Lung microvascular endothelial cell (primary cell): ENCODE measurements around the gene C11orf16. TPM values are rescaled to one million over a fixed set of nuclear protein-coding genes. Genes with fewer than 3 reads are reported as not detected.
"Not testable (repeated sequence)": the region's sequence is repeated elsewhere in the genome, so short reads cannot be mapped to it uniquely, and the experiment has no call there.

Source experiments
- DNase-seq, 2 donors: peaks; one replicate each; pipeline versions ENCODE4 v3.0.0 to v3.0.0-alpha.2; 2010; ENCODE audit warnings: low read depth in 2 of 2
- total RNA-seq: library from RNA; depleted of rRNA; stranded (reverse); fragments of >200 nt; gene quantifications from 2 replicates; pipeline ENCODE4 v1.2.1, GENCODE V29; 2014

C11orf16 gene, protein sequence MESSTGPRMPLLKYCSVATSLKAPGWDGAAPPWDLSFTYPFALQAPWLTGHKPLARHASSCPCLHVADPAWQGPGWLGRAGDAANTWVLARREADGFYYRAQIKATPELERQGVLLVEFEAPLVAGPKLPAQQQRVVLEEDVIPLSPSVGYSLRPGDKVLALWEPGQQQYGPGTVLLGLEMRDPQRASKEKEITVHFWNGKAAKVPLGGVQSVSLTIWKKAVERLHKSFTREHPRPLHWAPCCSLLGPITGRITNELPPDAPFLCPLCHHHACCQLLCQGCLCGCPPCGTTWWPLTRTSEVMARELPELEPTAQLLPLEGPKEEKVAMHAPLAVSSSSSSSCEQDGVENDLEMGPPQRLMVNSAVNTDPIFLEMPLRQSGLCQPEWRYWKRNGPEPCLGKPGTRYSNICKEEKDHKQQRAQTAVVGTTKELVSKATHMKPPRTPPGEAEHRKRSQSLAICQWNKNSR
- total RNA-seq, result not detected in 2 replicates

DNA sequence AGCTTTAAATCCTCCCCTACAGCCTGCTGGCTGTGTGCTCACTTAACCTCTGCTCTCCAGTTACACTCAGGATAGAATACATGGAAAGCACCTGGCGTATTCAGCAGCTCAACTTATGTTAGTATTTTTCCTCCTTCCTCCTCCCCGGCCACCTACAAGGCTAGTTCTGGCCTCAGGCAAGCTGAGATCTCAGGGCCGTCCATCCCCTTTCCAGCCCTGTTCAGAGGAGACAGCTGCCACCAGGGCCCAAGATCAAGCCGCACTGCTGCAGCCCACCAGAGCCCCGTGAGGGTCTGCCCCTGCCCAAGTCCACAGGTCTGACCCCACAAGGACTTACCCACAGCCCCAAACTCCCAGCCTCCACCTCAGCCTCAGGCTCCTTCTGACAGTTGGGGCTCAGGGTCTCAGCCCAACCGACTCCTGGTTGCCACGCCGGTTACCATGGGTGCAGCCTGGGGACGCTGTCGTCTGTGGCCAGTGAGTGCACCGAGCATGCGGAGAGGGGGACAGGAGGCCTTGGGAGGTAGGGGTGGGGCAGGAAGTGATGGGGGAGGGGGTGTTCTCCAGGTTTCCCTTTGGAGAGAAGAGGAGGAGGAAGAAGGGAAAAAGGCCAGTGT is at the start of gene C11orf16:
C11orf16 (minus strand) TSS at position 384 of the 617 bp plus-strand sequence. CDS start 639 bp downstream, outside the sequence.
- no peak for DNase-seq

DNA sequence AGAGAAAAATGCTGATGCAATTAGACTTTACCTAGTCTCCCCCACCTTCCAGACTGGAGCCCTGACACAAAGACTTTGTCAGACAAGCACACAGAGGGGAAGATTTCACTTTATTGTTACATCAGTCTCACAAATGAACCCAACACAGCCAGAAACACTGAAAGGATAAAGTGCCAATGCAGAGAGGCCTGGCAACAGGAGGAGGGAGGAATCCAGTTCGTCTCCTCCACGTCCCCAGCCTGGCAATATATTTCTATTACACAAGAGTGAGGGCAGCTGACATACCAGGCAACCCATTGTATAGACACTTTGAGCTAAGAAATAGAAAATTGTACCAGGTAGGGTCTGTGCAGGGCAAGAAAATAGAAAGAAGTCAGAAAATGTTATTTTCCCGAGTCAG is 47.7 kb upstream of the C11orf16 start:
- no peak for DNase-seq

DNA sequence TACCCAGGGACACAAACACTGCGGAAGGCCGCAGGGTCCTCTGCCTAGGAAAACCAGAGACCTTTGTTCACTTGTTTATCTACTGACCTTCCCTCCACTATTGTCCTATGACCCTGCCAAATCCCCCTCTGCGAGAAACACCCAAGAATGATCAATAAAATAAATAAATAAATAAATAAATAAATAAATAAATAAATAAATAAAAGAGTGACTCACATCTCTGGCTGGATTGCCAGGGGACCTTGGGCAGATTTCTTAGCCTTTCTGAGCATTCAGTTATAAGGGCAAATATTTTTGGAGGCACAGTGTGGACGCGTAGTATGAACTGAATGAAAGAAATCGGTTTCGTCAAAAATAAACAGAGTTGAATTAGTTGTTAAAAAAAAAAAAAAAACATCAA is 46.6 kb upstream of the C11orf16 start:
- DNase-seq, result not testable (repeated sequence)

DNA sequence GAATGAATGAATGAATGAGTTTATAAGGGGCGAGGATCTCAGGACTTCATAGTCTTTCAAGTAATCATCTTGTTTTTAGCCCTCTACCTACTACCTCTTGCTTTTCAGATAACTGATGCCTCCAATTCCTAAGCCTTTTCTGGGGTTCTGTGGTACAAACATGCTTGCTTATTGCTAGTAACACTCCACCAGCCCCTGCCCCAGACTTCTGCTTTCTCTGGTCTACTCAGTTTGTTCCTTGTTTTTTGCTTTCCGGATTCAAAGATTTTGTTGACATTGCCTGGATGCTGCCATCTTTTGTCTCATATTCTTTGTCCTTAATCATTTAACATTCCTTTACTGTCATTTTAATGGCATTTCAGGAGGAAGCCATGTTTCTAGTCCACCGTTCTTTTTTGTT is 40.4 kb upstream of the C11orf16 start:
- DNase-seq, result no peak

DNA sequence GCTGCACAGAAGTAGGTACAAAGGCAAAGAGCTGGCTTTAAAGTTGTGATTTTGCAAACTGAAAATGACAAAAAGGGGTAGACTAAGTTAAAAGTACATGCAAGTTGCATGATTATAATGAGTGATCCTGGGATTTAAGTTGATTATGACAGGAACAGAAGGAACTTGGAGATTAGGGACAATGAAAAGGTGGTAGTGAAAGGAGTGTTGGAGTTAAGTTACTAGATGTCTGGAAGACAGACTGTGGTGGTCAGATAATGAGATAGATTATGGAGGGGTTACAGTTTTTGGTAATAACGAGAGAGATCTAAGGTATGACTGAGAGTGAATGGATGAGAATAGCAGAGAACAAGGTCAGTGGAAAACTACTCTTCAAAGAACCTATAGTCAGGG is 39.2 kb upstream of the C11orf16 start:
- no peak for DNase-seq

DNA sequence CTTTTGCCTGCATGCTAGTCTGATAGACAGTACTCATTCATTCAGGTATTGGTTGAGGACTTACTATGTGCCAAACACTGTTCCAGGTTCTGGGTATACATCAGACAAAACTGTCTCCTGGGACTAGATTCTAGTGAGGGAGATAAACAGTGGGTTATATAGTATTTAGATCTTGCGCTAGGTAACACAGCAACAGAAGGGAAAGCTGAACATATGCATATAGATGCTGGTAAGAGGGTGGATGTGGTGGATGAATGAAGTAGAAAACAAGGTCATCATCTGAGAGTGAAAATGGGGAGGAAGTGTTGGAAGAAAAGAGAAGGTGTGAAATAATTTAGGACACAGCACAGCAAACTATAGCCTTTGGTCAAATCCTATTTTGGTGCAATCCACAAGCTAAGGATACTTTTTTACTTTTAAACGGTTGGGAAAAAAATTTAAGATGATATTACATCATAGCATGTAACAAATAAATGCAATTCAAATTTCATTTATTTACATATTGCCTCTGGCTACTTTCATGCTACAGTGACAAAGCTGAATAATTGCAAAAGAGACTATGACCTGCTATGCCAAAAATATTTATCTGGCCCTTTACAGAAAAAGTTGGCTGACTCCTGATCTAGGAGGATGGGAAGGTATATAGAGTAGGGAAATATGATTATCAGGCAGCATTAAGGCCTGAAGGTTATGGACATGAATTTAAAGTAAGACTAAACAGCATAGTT is 38.6 kb upstream of the C11orf16 start:
- DNase-seq, result no peak

DNA sequence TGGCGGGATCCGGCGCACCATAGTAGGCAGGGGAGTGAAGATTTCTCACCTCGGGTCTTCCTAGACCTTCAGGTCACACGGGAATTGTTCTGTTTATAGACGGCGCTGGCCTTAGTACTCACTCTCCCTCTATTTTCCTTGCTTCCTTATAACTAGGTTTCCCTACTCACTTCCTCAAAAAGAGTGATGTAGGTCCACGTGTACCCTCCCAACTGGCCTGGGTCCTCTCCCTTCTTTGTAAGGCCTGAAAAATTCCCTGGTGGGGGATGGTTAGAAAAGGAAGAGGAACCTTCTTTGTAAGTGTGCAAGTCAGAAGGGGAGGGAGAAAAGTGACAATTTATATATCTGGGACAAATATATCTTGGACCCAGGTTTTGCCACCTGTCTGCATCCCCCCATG is 34.4 kb upstream of the C11orf16 start:
- no peak for DNase-seq

DNA sequence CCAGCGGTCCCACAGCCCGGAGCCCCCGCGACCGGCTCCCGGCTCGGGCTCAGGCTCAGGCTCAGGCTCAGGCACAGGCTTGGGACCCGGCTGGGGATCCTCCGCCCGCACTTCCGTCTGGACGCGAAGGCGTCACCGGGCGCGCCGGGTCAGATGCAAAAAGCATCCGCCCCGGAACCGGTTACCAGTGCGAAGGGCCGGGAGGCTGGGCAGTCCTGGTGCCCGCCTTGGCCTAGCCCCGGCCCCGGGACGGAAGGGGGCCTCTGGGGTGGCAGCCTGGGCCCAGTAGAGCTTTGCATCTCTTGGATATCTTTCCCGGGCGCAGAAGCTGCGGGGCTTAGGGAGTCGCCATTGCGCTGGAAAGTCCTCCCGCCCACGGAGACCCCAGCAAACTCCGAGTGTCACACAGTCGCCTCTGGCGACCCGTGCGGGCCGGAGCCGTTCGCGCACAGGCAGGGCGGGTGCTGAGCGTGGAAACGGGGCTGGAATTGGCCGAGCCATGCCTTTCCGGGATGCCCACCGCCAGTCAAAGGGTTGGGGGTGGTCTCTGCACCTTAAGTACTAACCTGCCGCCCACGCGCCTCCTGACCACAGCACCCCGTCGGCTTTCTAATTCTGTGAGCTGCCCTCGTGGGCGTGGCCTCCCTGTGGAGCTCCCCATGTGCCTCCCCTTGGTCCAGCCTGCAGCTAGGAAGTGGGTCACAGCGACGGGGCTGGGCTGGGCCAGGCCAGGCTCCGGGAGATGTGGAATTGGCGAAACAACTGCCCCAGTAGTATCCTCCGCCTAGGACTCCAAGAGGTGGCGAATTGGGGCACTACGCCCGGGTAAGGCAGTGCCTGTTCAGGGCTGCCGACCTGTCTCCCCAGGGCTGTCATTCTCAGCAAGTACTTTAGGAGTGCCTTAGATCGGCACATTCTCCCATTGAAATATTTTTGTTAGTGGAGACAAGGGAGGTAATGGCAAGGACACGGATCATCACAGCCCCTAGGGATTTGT is 31.9 kb upstream of the C11orf16 start, which contains the start of gene TMEM9B:
TMEM9B (minus strand) TSS at position 119 of the 997 bp plus-strand sequence. CDS start 129 bp downstream, outside the sequence.
- peak; percentile 82 to 88 for DNase-seq

DNA sequence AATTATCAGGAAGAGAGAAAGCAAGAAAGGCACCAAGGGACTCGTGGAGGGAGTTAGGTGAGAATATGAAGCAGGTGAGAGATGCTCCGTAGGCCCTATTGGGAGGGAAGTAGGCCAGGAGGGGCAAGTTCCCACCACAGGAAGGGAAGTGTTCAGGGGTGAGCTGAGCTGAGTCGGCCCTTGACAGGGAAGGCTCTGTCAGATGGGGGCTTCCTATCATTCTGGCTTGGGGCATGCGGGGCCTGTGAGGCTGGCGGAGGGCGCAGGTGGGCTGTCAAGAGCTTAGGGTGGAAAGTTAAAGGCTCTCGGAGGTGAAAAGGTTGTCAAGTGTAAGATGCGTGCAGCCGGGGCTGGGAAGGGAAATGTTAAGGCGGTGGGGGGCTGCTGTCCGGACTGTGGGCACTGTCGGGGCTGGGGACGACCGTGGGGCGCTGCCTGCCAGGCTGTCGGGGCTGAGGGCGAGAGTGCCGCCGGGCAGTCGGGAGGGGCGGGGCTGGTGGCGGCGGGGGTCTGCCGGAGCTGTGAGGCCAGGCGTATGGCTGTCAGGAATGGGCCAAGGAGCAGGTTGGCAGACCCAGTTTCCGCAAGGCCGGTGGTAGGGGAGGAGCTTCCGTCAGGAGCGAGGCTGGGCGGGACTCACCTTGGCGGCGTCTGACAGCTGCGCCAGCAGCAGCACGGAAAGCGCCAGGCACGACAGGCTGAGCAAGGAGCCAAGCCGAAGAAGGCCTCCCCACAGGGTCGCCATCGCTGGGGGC is 31.0 kb upstream of the C11orf16 start:
- DNase-seq, result peak in 1 of 2 donors; percentile 67

DNA sequence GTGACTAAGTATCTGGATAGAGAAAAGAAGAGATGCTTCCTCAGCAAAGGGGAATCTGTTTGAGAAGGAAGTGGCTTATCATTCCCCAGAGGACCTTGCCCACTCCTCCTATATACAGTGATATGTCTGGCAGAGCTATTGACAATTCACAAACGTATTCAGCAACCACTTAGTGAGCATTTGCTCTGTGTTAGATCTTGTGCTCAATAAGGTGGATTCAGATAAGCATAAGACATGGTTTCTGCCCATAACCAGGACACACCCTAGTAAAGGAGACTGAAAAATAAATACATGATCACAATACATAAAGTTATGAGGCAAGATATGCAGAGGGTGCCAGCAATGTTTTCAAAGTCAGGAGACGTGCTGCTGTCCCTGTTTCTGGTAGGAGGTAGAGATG is 30.1 kb upstream of the C11orf16 start:
- no peak for DNase-seq

DNA sequence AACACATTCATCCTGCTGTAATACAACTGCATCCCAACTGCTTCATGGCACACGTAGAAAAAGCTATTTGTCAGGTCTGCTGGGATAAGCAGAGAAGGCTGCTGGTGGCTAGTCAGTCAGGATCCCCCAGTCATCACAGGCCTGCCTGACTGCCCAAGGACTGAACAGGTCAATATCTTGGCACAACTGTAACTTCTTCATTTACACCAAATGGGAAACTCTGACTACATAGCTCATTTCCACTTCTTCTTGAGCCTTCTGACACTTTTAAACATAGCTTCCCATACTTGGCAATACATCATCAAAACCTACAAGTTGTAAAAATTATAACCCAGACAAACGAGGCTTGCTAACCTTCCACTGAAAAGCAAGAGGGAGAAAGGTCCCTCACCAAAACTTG is 28.7 kb upstream of the C11orf16 start:
- no peak for DNase-seq

DNA sequence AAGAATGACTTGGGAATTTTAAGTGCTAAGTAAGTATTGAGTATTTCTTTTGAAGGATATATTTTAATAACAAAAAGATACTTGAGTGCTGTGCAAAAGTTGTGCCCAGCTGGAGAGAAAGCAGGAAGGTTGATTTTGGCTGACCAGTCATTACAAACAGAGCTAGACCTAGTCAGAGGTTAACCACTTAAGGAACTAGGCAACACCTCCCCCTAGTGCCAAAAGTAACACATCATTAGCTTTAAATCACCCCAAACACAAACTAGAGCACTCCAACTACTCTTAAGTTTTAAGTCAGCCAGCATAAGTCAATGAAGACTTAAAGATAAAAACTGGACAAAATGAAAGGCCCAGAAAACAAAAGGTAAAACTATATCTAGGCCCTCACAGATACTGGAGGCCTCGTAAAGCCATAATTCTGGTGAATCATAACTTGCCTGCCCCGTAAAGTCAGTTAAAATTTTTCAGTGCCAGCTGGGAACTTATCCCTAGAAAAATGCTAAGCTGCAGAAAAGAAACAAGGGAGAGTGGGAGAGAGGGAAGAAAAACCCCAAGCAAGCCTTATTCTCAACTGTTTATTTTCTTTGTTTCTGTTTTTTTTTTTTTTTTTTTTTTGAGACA is 26.9 kb upstream of the C11orf16 start:
- DNase-seq, result peak; percentile 84 to 88

DNA sequence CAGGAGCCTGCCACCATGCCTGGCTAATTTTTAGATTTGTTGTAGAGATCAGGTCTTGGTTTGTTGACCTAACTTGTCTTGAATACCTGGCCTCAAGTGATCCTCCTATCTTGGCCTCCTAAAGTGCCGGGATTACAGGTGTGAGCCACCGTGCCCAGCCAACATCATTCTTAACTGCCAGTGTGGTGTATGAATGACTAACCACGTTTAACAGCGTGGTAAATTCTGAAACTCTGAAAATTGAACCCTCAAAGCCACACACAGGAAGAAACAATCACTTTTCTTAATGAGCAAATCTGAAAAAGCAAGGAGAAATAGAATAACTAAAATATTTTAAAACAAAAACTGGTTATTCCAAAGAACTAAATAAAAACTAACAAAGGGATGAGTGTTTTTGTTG is 24.1 kb upstream of the C11orf16 start:
- DNase-seq, result no peak

DNA sequence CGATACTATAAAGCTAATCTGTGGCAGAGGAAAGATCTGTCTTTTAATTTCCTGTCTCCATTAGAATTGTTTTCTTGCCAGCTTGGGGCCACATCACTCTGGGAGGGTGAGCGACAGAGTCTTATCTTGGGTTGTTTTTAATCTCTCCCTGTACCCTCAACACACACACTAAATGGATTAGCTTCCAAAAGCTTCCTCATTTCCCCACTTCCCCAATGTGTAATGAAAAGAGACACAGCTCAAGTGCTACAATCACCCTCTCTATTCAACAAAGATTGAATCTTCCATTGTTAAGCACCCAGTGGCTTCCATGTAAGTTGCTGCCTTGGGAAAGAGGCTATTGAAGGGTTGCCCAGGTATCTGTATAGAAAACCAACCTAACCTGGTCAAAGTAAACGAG is 16.1 kb upstream of the C11orf16 start:
- DNase-seq, result no peak

DNA sequence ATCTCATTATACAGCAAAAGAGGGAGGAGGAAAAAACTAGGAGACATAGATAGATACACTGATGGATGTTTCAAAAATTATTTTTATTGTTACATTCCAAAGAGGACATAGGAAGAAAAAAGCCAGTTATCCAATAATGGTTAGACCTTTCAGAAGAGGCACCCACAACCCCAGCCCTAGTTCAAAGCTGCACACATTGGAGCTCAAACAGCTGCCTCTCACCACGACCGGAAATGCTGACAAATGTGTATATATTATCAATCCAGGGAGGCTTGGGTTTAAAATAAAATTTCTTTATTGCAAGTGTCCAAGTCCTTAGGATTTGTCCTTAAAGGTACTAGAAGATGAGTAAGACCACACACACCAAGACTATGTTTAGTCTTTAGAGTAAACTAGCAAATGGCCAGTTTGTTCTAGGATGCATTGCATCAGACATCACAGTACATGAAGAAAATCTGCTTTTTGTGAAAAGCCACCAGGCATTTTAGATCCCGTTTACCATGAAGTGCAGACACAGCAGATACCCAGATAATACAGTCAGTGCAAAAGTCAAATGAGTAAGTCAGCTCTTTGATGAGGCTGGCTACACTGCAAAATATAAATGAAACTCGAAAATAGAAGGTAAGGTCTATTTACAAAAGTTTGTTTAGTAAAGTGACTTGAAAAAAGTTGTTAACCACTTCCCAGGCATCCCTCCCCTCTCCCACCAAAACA is 14.6 kb upstream of the C11orf16 start:
- no peak for DNase-seq

DNA sequence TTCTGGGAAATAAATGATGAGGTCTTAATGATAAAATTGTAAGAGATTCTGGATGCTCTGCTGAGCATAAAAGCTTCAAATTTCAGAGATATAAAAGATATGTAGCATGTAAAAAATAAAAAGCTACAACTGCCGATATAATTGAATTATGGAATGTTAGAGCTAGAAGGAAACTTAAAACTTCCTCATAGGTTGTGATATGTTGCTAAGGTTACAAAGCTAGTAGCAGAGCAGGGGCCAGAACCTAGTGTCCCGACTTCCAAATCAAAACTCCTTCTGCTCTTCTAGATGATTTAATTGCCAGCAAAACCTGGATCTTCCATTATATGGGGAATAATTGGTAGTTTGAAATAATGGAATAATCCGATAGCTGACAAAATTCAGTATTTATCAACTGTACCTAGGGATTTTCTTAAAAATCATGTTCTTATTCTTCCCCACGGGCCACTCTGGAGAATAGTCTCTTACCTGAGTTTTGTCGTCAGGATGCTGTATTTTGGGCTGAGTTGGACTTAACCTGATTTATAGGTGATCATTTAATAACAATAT is 9.8 kb upstream of the C11orf16 start, which contains the start of gene ASCL3:
ASCL3 (minus strand) TSS at position 499 of the 549 bp plus-strand sequence. CDS start 4,855 bp downstream, outside the sequence.
- DNase-seq, result no peak

DNA sequence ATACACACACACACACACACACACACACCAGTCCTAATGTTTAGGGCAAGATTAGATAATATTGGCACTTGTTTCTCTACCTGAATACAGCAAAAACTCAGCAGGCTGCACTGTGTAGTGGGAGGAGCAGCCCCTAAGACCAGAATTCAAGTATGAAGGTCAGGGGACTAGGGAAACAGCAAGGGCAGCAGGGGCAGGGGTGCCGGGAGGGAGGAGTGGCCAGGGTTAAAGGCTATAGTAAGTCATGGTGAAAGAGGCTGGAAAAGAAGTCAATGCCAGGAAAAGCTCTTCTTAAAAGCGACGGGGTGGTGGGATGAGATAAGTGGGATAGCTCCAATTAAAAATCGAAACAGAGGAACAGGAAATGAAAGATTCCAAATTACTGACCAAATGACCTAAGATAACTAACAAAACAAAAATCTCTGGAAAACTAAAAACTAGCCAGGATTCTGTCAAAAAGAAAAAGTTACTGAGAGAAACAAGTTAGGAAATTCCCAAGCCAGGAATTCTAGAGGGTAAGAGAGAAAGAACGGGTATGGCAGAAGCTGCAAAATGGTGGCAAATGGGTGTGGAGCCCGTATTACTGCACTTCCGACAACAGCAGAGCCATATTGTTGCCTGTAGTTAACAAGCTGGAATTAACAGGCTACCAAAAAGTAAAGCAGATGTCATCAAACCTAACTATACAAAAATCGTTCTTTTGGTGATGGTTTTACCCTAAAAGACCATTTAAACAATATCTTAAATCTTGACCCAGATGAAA is 8.8 kb upstream of the C11orf16 start:
- DNase-seq, result peak in 1 of 2 donors; percentile 82

DNA sequence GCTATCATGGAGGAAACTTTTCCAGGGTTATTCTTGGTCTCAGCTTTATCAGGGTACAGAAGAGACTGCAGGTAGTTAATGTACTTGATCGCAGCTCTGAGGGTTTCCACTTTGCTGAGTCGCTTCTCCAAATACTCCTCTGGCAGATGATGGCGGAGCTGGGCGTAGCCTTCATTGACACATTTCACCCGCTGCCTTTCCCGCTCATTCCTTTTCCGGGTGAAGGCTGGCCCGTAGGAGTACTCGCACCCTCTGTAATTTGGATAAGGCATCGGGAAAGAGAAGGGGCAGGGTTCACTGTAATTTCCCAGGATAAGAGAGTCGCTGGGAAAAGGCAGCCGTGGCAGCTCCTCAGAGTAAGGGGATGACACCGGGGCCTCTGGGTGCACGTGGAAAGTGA is 4.9 kb upstream of the C11orf16 start:
- DNase-seq, result no peak
